PC-3 (cell line): ENCODE data around the gene SFSWAP. TPM values are rescaled to one million over a fixed set of nuclear protein-coding genes. Genes with fewer than 3 reads are reported as not detected.
"Not testable (repeated sequence)": the region's sequence is repeated elsewhere in the genome, so short reads cannot be mapped to it uniquely, and the experiment has no call there.

Source experiments
- ATAC-seq: fragments of 200-7000 bp; cut with Tn5 transposase; 2 replicates; pipeline ENCODE4 v1.9.1; 2020; ENCODE audit warnings: mild to moderate bottlenecking, moderate library complexity
- BruUV-seq: library from RNA; stranded (reverse); fragments of 400-500 nt; replicated peaks from 2 replicates; lab custom pipeline; 2021; lab: Mats Ljungman, UMichigan
- CTCF ChIA-PET: fragments of 300-600 bp; sonication (Branson Sonifier 250); formaldehyde crosslinking; loops from one replicate; lab custom pipeline; 2022; ENCODE audit warnings: antibody characterized with exemption; lab: Charles Lee
- POLR2A ChIA-PET: fragments of 300-600 bp; sonication (Branson Sonifier 250); formaldehyde crosslinking; loops from one replicate; lab custom pipeline; 2022; ENCODE audit warnings: antibody characterized with exemption; ENCODE audit not compliant: unreplicated experiment; lab: Charles Lee
- DNase-seq: peaks from one replicate; pipeline ENCODE4 v3.0.0-alpha.2; 2015
- H2AFZ ChIP-seq: fragments of 300-600 bp; sonication (generic); 2 replicates; pipeline ENCODE4 v1.6.0; 2016; ENCODE audit warnings: antibody characterized with exemption, low read length
- H3F3A ChIP-seq: fragments of 300-600 bp; sonication (generic); one replicate; pipeline ENCODE4 v1.6.0; 2017; ENCODE audit warnings: antibody characterized with exemption, low read length, control low read depth, mild to moderate bottlenecking; ENCODE audit not compliant: unreplicated experiment
- H3K27ac ChIP-seq: fragments of 300-600 bp; sonication (generic); 2 replicates; pipeline ENCODE4 v1.5.1; 2016; ENCODE audit warnings: mild to moderate bottlenecking, low read length
- H3K27me3 ChIP-seq: fragments of 300-600 bp; sonication (generic); 2 replicates; pipeline ENCODE4 v1.6.1; 2016; ENCODE audit warnings: low read length, mixed read lengths
- H3K36me3 ChIP-seq: fragments of 300-600 bp; sonication (generic); 2 replicates; pipeline ENCODE4 v1.6.1; 2016; ENCODE audit warnings: low read depth, mixed run types, low read length, mixed read lengths
- H3K4me1 ChIP-seq: fragments of 300-600 bp; sonication (generic); 2 replicates; pipeline ENCODE4 v1.5.1; 2016; ENCODE audit warnings: low read length; ENCODE audit not compliant: insufficient read depth
- H3K4me2 ChIP-seq: fragments of 300-600 bp; sonication (generic); 2 replicates; pipeline ENCODE4 v1.6.0; 2016; ENCODE audit warnings: low read length
- H3K4me3 ChIP-seq: fragments of 300-600 bp; sonication (generic); 2 replicates; pipeline ENCODE4 v1.5.1; 2016; ENCODE audit warnings: mild to moderate bottlenecking, low read length, mixed read lengths
- H3K79me2 ChIP-seq: fragments of 300-600 bp; sonication (generic); 2 replicates; pipeline ENCODE4 v1.6.1; 2017; ENCODE audit warnings: low read length, mixed read lengths
- H3K9ac ChIP-seq: fragments of 300-600 bp; sonication (generic); 2 replicates; pipeline ENCODE4 v1.6.0; 2016; ENCODE audit warnings: mild to moderate bottlenecking, low read length
- H3K9me2 ChIP-seq: fragments of 300-600 bp; sonication (generic); replicated peaks from 2 replicates; pipeline ENCODE4 v1.6.1; 2016; ENCODE audit warnings: mixed run types, low read length, mixed read lengths
- H3K9me3 ChIP-seq: fragments of 300-600 bp; sonication (generic); 2 replicates; pipeline ENCODE4 v1.6.1; 2016; ENCODE audit warnings: low read length, mixed read lengths
- H4K20me1 ChIP-seq: fragments of 300-600 bp; sonication (generic); 2 replicates; pipeline ENCODE4 v1.6.1; 2016; ENCODE audit warnings: low read length, mixed read lengths
- CTCF ChIP-seq: fragments of 300-600 bp; sonication (generic); conservative IDR thresholded peaks from 2 replicates; pipeline ENCODE4 v1.5.1; 2017; ENCODE audit warnings: antibody characterized with exemption, low read depth, mild to moderate bottlenecking, low read length
- EZH2 ChIP-seq: fragments of 300-600 bp; sonication (generic); IDR thresholded peaks from one replicate; pipeline ENCODE4 v1.6.1; 2017; ENCODE audit warnings: antibody characterized with exemption, mild to moderate bottlenecking, low read length; ENCODE audit not compliant: unreplicated experiment
- EZH2phosphoT487 ChIP-seq: fragments of 300-600 bp; sonication (generic); IDR thresholded peaks from 2 replicates; pipeline ENCODE4 v1.6.1; 2018; ENCODE audit warnings: mild to moderate bottlenecking, antibody characterized with exemption, low read length, borderline replicate concordance
- intact Hi-C: fragments of 100-400 bp; cut with micrococcal nuclease; formaldehyde crosslinking; loops from 2 replicates; pipeline ENCODE4 v1.9.0; 2023
- total RNA-seq: library from RNA; depleted of rRNA; stranded (reverse); fragments of >200 nt; gene quantifications from 2 replicates; pipeline ENCODE4 v1.2.3, GENCODE V29; 2014

SFSWAP gene
- total RNA-seq, 1 experiment from 2014 or later = 57.5 TPM

GRCh38 chr12:131666486-131666885 lies 44.4 kb upstream of the SFSWAP start:
- H3K9ac ChIP-seq, H2AFZ ChIP-seq, H3K4me2 ChIP-seq, intact Hi-C loops, H4K20me1 ChIP-seq, H3K36me3 ChIP-seq, DNase-seq, H3K4me3 ChIP-seq, H3K4me1 ChIP-seq, H3F3A ChIP-seq, POLR2A ChIA-PET, H3K9me3 ChIP-seq, H3K27ac ChIP-seq, H3K9me2 ChIP-seq, BruUV-seq, CTCF ChIA-PET, H3K79me2 ChIP-seq, ATAC-seq: not testable (repeated sequence)
- peaks cover 46% of the 10 kb centered on the region for H3K27me3 ChIP-seq

GRCh38 chr12:131666978-131667601 lies 43.8 kb upstream of the SFSWAP start:
- POLR2A ChIA-PET, H3K4me3 ChIP-seq, H3K36me3 ChIP-seq, H3K27ac ChIP-seq, H3K9me3 ChIP-seq, CTCF ChIA-PET, ATAC-seq, BruUV-seq, H3K9ac ChIP-seq, DNase-seq, H2AFZ ChIP-seq, H3F3A ChIP-seq, H3K79me2 ChIP-seq, H3K4me1 ChIP-seq, H4K20me1 ChIP-seq, H3K9me2 ChIP-seq, H3K4me2 ChIP-seq, intact Hi-C loops: not testable (repeated sequence)
- peaks cover 52% of the 10 kb centered on the region for H3K27me3 ChIP-seq

GRCh38 chr12:131671276-131671675 lies 39.6 kb upstream of the SFSWAP start:
- Histone ChIP-seq H3K27me3 (peaks cover 63% of the 10 kb centered on the region), H3F3A (no peaks in the 10 kb centered on the region), H3K27ac (no peak overlapping the region), H2AFZ (no peak overlapping the region), H3K4me3 (no peak overlapping the region), H3K79me2 (no peaks in the 10 kb centered on the region), H3K4me2 (no peak overlapping the region), H3K9me2 (no peaks in the 10 kb centered on the region), H4K20me1 (no peaks in the 10 kb centered on the region), H3K36me3 (no peaks in the 10 kb centered on the region), H3K9ac (no peak overlapping the region), H3K9me3 (no peaks in the 10 kb centered on the region), H3K4me1 (0 out of 2 replicates have a peak, but pooled peaks cover 5% of the 10 kb centered on the region)
- TF ChIP-seq EZH2 = no peak
- TF ChIP-seq EZH2phosphoT487 = no peak
- no peak for TF ChIP-seq CTCF
- CTCF ChIA-PET = no interaction called here
- POLR2A ChIA-PET = no interaction called here
- no peak for ATAC-seq
- DNase-seq = no peak
- BruUV-seq = no TSS peak
- intact Hi-C loops = no loop called here

- Histone ChIP-seq H3K9me2 (no peaks in the 10 kb centered on the region), H2AFZ (no peak overlapping the region), H3K9ac (no peak overlapping the region), H3K27ac (no peak overlapping the region), H3K4me3 (no peak overlapping the region), H3K36me3 (no peaks in the 10 kb centered on the region), H4K20me1 (no peaks in the 10 kb centered on the region), H3K27me3 (peaks cover 62% of the 10 kb centered on the region), H3K79me2 (no peaks in the 10 kb centered on the region), H3K9me3 (no peaks in the 10 kb centered on the region), H3K4me1 (0 out of 2 replicates have a peak, but pooled peaks cover 5% of the 10 kb centered on the region), H3K4me2 (no peak overlapping the region), H3F3A (no peaks in the 10 kb centered on the region)
- DNase-seq (no peak), ATAC-seq (no peak)
- ChIA-PET CTCF (no interaction called here), POLR2A (no interaction called here)
- intact Hi-C loops = no loop called here
- BruUV-seq = no TSS peak
- no peak for TF ChIP-seq CTCF
- TF ChIP-seq EZH2 = no peak
- TF ChIP-seq EZH2phosphoT487 = no peak
Measured at GRCh38 chr12:131671871-131672270, 39.0 kb upstream of the SFSWAP start.
